GM12878 (cell line): ENCODE data around the gene PRRT1B. TPM values are rescaled to one million over a fixed set of nuclear protein-coding genes. Genes with fewer than 3 reads are reported as not detected.
"Not testable (repeated sequence)": the region's sequence is repeated elsewhere in the genome, so short reads cannot be mapped to it uniquely, and the experiment has no call there.

ENCODE experiments used
- ATAC-seq: fragments of 200-7000 bp; cut with Tn5 transposase; 3 replicates; pipeline ENCODE4 v1.9.1; 2020; ENCODE audit warnings: mild to moderate bottlenecking, moderate library complexity
- BruUV-seq: library from RNA; stranded (reverse); fragments of 400-500 nt; replicated peaks from 2 replicates; lab custom pipeline; 2021; lab: Mats Ljungman, UMichigan
- CTCF ChIA-PET: fragments of 300-600 bp; sonication (Branson Sonifier 250); formaldehyde crosslinking; extraction: SDS; loops from one replicate; lab custom pipeline; 2021; ENCODE audit warnings: inconsistent platforms; lab: Yijun Ruan, JAX
- POLR2A ChIA-PET: fragments of 350-600 bp; formaldehyde crosslinking; extraction: SDS; loops from one replicate; lab custom pipeline; 2021; ENCODE audit warnings: inconsistent platforms; lab: Charles Lee
- RAD21 ChIA-PET: fragments of 300-600 bp; sonication (Branson Sonifier 250); formaldehyde crosslinking; loops from one replicate; lab custom pipeline; 2023; ENCODE audit warnings: antibody characterized with exemption; ENCODE audit not compliant: unreplicated experiment; lab: Charles Lee
- SMC1A ChIA-PET: fragments of 300-600 bp; sonication (Branson Sonifier 250); formaldehyde crosslinking; loops from one replicate; lab custom pipeline; 2023; ENCODE audit not compliant: unreplicated experiment, uncharacterized antibody; lab: Charles Lee
- DNase-seq: peaks from one replicate; pipeline ENCODE4 v3.0.0-alpha.2; 2011; ENCODE audit warnings: low read depth, low spot score
- FAIRE-seq: peaks from 3 replicates; lab custom pipeline; 2011; peaks lifted over from hg19 to GRCh38; lab: Jason Lieb, UNC
- H2AFZ ChIP-seq: 2 replicates; pipeline ENCODE4 v1.6.0; 2011; ENCODE audit warnings: low read depth, low read length, control low read depth; ENCODE audit not compliant: control insufficient read depth
- H3K27ac ChIP-seq: 2 replicates; pipeline ENCODE4 v1.5.1; 2011; ENCODE audit warnings: control low read depth; ENCODE audit not compliant: control insufficient read depth, insufficient read depth
- H3K27me3 ChIP-seq, 2 experiments: replicated peaks in 1 of 2; 2 replicates each; pipeline versions ENCODE4 v1.6.0 to v1.6.1; 2011; ENCODE audit warnings: low read length in 1 of 2; ENCODE audit not compliant: control insufficient read depth in 2 of 2, insufficient read depth in 2 of 2
- H3K36me3 ChIP-seq, 2 experiments: 2 replicates each; pipeline ENCODE4 v1.5.1; 2011; ENCODE audit warnings: low read length in 1 of 2; ENCODE audit not compliant: control insufficient read depth in 2 of 2, insufficient read depth in 2 of 2
- H3K4me1 ChIP-seq: 2 replicates; pipeline ENCODE4 v1.6.1; 2011; ENCODE audit warnings: mild to moderate bottlenecking, low read length, moderate library complexity, mixed read lengths; ENCODE audit not compliant: control insufficient read depth, insufficient read depth
- H3K4me2 ChIP-seq: 2 replicates; pipeline ENCODE4 v1.6.0; 2011; ENCODE audit warnings: control low read depth; ENCODE audit not compliant: control insufficient read depth, insufficient read depth
- H3K4me3 ChIP-seq: fragments of 200-600 bp; sonication (generic); 2 replicates; pipeline ENCODE4 v1.5.1; 2016
- H3K79me2 ChIP-seq: 2 replicates; pipeline ENCODE4 v1.6.0; 2011; ENCODE audit warnings: low read length; ENCODE audit not compliant: control insufficient read depth, insufficient read depth
- H3K9ac ChIP-seq: 2 replicates; pipeline ENCODE4 v1.8.0; 2011; ENCODE audit warnings: low read length, control low read depth, mixed read lengths; ENCODE audit not compliant: control insufficient read depth, insufficient read depth
- H3K9me3 ChIP-seq: replicated peaks from 3 replicates; pipeline ENCODE4 v1.5.1; 2011; ENCODE audit warnings: mild to moderate bottlenecking, low read length; ENCODE audit not compliant: control insufficient read depth, insufficient read depth
- H4K20me1 ChIP-seq: 2 replicates; pipeline ENCODE4 v1.6.0; 2011; ENCODE audit not compliant: control insufficient read depth, insufficient read depth
- CBX3 ChIP-seq: fragments of 200-600 bp; sonication (generic); IDR thresholded peaks from 2 replicates; pipeline ENCODE4 v1.6.1; 2016; ENCODE audit warnings: low read depth, borderline replicate concordance
- ETV6 ChIP-seq, 2 experiments: fragments of 450-650 bp in 1 of 2; IDR thresholded peaks in 1 of 2; conservative IDR thresholded peaks in 1 of 2; 2 replicates each; pipeline ENCODE4 v1.6.1; 2014; ENCODE audit warnings: antibody characterized with exemption in 1 of 2, borderline replicate concordance in 1 of 2, low read depth in 1 of 2, mild to moderate bottlenecking in 1 of 2, moderate library complexity in 1 of 2
- GATAD2B ChIP-seq: fragments of 450-650 bp; conservative IDR thresholded peaks from 2 replicates; pipeline ENCODE4 v1.6.1; 2017; ENCODE audit warnings: low read depth, mild to moderate bottlenecking, moderate library complexity
- HDAC2 ChIP-seq: fragments of 200-600 bp; sonication (generic); IDR thresholded peaks from 2 replicates; pipeline ENCODE4 v1.6.1; 2017
- IRF3 ChIP-seq: fragments of 450-650 bp; IDR thresholded peaks from 2 replicates; pipeline ENCODE4 v1.6.1; 2014; ENCODE audit warnings: mild to moderate bottlenecking
- JUNB ChIP-seq: IDR thresholded peaks from 2 replicates; pipeline ENCODE4 v1.6.1; 2016; ENCODE audit warnings: antibody characterized with exemption, mild to moderate bottlenecking
- KAT2A ChIP-seq: conservative IDR thresholded peaks from 2 replicates; pipeline ENCODE4 v1.6.1; 2011; ENCODE audit warnings: low read depth, low read length; ENCODE audit not compliant: control insufficient read depth
- MAX ChIP-seq: IDR thresholded peaks from 2 replicates; pipeline ENCODE4 v1.6.1; 2012; ENCODE audit warnings: low read depth, low read length, improper control_type of control experiment
- MEF2B ChIP-seq: fragments of 450-650 bp; IDR thresholded peaks from 2 replicates; pipeline ENCODE4 v1.6.1; 2018; ENCODE audit warnings: mild to moderate bottlenecking, moderate library complexity; ENCODE audit not compliant: partially characterized antibody, poor library complexity, severe bottlenecking
- SREBF2 ChIP-seq: IDR thresholded peaks from 2 replicates; pipeline ENCODE4 v1.6.1; 2012; ENCODE audit warnings: mild to moderate bottlenecking, low read length
- WGBS: methylation state at CpG from one replicate; pipeline ENCODE4 v1.1.6; 2016; ENCODE audit warnings: low lambda C conversion rate; ENCODE audit not compliant: insufficient replicate concordance, insufficient coverage; ENCODE audit errors: missing lambda C conversion rate; 5-methylcytosine and 5-hydroxymethylcytosine counted together
- in situ Hi-C: fragments of 300-500 bp; cut with MboI; formaldehyde crosslinking; loops from 9 replicates; pipeline ENCODE4 v1.14.3; 2018; ENCODE audit warnings: mixed read lengths
- intact Hi-C: fragments of 100-400 bp; cut with micrococcal nuclease; formaldehyde crosslinking; loops from one replicate; pipeline ENCODE4 v1.14.2; 2022; ENCODE audit not compliant: unreplicated experiment
- polyA plus RNA-seq, 11 experiments: library from polyadenylated mRNA; depleted of rRNA in 4 of 11; unstranded in 6 of 11; stranded (reverse) in 5 of 11; fragments of >200 nt; fragmentation: Nextera tagmentation in 4 of 11; fragmentation: Illumina TruSeq in 1 of 11; extraction: Ambion mirVana in 4 of 11; extraction: Trizol in 1 of 11; gene quantifications; 1 replicate in 1 of 11; 2 replicates in 10 of 11; pipeline versions ENCODE4 v1.2.1 to v1.2.3, GENCODE V29; 2011 to 2016; ENCODE audit warnings: inconsistent platforms in 2 of 11, missing spikeins in 2 of 11, low read depth in 1 of 11
- total RNA-seq, 4 experiments: library from RNA; depleted of rRNA in 3 of 4; stranded (reverse); fragments of >200 nt in 3 of 4; fragmentation: Illumina TruSeq in 1 of 4; extraction: Trizol in 1 of 4; gene quantifications; 2 replicates each; pipeline versions ENCODE4 v1.2.1 to v1.2.3, GENCODE V29; 2013 to 2021
- TF ChIP-seq, protein P1 (sequence below): fragments of 450-650 bp; IDR thresholded peaks from 2 replicates; pipeline ENCODE4 v1.6.1; 2016; ENCODE audit warnings: mild to moderate bottlenecking
- TF ChIP-seq, protein P2 (sequence below): IDR thresholded peaks from 2 replicates; pipeline ENCODE4 v1.6.1; 2011; ENCODE audit warnings: borderline replicate concordance, low read depth, mild to moderate bottlenecking, moderate library complexity, mixed read lengths, low read length; ENCODE audit not compliant: insufficient read depth; ENCODE audit errors: extremely low read length
- TF ChIP-seq, protein P3 (sequence below): IDR thresholded peaks from 2 replicates; pipeline ENCODE4 v1.6.1; 2011; ENCODE audit warnings: borderline replicate concordance, low read depth, mild to moderate bottlenecking, moderate library complexity, low read length; ENCODE audit not compliant: insufficient read depth, poor library complexity, severe bottlenecking

Gene PRRT1B
- total and polyA plus RNA-seq, 10 of the 15 experiments (the other 5 are each of a cell fraction or from before 2014, with no cell fraction given) = not detected

GRCh38 chr9:131550465-131550864 is 5.1 kb downstream of the PRRT1B start:
- WGBS = 82% methylated on average over 8 of the region's 8 CpGs
- DNase-seq, H3K9me3 ChIP-seq, H3K9ac ChIP-seq, SMC1A ChIA-PET, ATAC-seq, H3K4me3 ChIP-seq, intact Hi-C loops, CTCF ChIA-PET, H2AFZ ChIP-seq, H3K4me2 ChIP-seq, H3K27me3 ChIP-seq, FAIRE-seq, in situ Hi-C loops, H4K20me1 ChIP-seq, H3K4me1 ChIP-seq, BruUV-seq, H3K27ac ChIP-seq, H3K79me2 ChIP-seq, POLR2A ChIA-PET, RAD21 ChIA-PET, H3K36me3 ChIP-seq: not testable (repeated sequence)

GRCh38 chr9:131552030-131552429 is 6.7 kb downstream of the PRRT1B start:
- H3K4me3 ChIP-seq = no peak overlapping the region
- no peak overlapping the region for H2AFZ ChIP-seq
- BruUV-seq = no TSS peak
- H3K9ac ChIP-seq = no peak overlapping the region
- 74% methylated on average over 6 of the region's 6 CpGs for WGBS
- ChIA-PET RAD21 (no interaction called here), CTCF (no interaction called here), SMC1A (no interaction called here), POLR2A (no interaction called here)
- no peaks in the 10 kb centered on the region for H3K36me3 ChIP-seq
- ATAC-seq (no peak), DNase-seq (no peak), FAIRE-seq (no peak)
- no peak overlapping the region for H3K27ac ChIP-seq
- no peak overlapping the region for H3K4me2 ChIP-seq
- in situ Hi-C loops (no loop called here), intact Hi-C loops (no loop called here)
- no peaks in the 10 kb centered on the region for H3K4me1 ChIP-seq
- no peaks in the 10 kb centered on the region for H3K79me2 ChIP-seq
- no peaks in the 10 kb centered on the region for H4K20me1 ChIP-seq
- no peaks in the 10 kb centered on the region; the same call in 2 of the 3 replicates for H3K9me3 ChIP-seq
- H3K27me3 ChIP-seq = no peaks in the 10 kb centered on the region
- TF ChIP-seq, protein P1, sequence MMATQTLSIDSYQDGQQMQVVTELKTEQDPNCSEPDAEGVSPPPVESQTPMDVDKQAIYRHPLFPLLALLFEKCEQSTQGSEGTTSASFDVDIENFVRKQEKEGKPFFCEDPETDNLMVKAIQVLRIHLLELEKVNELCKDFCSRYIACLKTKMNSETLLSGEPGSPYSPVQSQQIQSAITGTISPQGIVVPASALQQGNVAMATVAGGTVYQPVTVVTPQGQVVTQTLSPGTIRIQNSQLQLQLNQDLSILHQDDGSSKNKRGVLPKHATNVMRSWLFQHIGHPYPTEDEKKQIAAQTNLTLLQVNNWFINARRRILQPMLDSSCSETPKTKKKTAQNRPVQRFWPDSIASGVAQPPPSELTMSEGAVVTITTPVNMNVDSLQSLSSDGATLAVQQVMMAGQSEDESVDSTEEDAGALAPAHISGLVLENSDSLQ = no peak
- TF ChIP-seq, protein P2, sequence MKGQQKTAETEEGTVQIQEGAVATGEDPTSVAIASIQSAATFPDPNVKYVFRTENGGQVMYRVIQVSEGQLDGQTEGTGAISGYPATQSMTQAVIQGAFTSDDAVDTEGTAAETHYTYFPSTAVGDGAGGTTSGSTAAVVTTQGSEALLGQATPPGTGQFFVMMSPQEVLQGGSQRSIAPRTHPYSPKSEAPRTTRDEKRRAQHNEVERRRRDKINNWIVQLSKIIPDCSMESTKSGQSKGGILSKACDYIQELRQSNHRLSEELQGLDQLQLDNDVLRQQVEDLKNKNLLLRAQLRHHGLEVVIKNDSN = no peak
- TF ChIP-seq JUNB (no peak), CBX3 (no peak), MAX (no peak), MEF2B (no peak), ETV6 (conservative IDR thresholded peaks at IDR 0.05 in 1 of 2, IDR thresholded peaks at IDR 0.05 in 1 of 2; ENCODE audit: borderline replicate concordance in 1 of 2, low read depth in 1 of 2) (no peak), GATAD2B (no peak), HDAC2 (no peak), KAT2A (no peak), SREBF2 (no peak), IRF3 (no peak)
- TF ChIP-seq, protein P3, sequence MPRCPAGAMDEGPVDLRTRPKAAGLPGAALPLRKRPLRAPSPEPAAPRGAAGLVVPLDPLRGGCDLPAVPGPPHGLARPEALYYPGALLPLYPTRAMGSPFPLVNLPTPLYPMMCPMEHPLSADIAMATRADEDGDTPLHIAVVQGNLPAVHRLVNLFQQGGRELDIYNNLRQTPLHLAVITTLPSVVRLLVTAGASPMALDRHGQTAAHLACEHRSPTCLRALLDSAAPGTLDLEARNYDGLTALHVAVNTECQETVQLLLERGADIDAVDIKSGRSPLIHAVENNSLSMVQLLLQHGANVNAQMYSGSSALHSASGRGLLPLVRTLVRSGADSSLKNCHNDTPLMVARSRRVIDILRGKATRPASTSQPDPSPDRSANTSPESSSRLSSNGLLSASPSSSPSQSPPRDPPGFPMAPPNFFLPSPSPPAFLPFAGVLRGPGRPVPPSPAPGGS = no peak
